Measurements from ENCODE around the gene RAP1GAP2.

The RAP1GAP2 gene

DNA sequence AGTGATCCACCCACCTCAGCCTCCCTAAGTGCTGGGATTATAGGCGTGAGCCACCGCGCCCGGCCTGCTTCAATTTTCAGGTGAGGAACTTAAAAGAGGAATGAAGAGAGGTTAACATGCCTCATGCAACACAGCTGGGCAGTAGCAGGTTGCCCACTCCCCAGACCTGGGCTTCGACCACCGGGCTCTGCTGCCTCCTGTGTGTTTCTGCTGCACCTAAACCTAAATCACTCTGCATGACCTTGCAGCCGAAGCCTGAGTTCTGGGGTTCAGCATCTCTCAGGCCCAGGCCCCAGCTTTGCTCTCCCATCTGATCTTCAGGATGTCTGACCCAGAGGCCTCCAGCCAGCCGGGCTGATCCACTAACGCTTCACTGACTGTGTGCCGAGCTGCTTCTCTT is 154.6 kb downstream of the RAP1GAP2 start:
- no peak for DNase-seq

DNA sequence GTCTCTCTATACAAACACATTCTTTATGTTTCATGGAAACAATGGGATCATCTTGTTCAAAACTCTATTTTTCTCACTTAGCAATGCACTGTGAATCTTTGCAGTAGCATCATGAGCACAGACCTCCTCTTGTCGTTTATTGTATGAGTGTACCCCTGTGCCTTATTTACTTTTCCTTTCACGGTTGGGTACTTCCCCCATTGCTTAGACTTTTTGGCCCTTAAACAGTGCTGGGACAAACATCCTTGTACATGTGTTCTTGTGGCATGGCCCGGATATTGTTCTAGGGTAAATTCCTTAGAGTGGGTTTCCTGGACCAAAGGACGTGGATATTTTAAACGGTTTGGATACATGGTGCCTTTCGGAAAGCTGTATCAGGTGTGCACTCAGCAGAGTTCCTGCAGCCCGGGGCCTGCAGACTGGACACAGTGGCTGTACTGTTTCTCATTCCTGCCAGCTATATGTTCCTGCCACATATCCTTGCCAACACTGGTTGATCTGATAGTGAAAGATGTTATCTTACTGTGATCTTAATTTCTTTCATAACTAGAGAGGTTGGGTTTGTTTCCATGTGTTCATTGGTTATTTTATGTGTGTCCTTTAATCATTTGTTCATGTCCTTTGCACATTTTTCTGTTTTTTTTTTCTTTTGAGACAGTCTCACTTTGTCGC is 156.1 kb downstream of the RAP1GAP2 start:
- DNase-seq = no peak

DNA sequence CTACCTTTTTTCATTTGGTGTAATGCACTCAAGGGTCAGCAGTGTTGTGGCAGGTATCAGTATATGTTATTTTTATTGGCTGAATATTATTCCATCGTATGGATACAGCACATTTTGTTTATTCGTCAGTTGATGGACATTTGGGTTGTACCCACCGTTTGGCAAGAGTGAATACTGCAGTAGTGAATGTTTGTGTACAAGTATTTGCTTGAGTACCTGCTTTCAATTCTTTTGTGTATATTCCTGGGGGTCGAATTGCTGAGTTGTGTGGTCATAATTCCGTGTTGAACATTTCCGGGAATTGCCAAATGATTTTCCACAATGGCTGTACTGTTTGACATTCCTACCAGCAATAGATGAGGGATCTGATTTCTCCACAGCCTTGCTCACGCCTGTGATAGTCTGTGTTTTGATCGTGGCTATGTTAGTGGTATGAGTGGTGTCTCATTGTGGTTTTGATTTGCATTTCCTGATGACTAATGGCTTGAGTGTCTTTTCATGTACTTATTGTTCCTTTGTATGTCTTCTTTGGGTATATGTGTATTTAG is 158.7 kb downstream of the RAP1GAP2 start:
- DNase-seq = peak; percentile 24

DNA sequence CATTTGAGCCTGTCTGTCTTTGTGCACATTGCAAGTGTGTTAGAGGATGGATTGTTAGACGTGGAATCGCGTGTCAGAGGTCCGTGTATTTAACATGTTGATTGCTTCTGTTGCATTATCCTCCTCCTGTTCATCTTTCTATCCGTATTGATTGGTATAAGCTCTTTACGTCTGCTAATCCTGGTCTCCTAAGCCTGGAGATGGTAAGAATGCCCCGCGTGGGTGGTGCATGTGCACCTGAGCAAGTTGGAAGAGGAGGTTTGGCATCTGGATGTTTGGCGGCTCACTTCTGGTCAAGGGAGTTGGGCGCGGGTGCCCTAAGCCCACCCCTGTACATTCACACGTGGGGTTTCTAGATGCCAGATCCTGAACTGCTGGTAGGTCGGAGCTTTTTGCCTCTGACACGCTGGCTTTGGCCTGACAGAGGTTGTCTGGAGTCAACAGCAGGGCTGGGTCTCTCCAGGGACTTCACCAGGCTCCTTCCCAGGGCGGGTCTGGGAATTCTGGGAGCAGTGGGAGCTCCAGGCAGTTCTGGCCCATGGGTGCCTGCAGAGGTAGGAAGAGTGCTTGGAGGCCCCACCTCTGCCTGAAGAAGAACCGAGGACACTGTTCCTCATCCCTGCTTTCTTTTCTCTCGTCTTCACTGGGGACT is 159.8 kb downstream of the RAP1GAP2 start:
- no peak for DNase-seq

DNA sequence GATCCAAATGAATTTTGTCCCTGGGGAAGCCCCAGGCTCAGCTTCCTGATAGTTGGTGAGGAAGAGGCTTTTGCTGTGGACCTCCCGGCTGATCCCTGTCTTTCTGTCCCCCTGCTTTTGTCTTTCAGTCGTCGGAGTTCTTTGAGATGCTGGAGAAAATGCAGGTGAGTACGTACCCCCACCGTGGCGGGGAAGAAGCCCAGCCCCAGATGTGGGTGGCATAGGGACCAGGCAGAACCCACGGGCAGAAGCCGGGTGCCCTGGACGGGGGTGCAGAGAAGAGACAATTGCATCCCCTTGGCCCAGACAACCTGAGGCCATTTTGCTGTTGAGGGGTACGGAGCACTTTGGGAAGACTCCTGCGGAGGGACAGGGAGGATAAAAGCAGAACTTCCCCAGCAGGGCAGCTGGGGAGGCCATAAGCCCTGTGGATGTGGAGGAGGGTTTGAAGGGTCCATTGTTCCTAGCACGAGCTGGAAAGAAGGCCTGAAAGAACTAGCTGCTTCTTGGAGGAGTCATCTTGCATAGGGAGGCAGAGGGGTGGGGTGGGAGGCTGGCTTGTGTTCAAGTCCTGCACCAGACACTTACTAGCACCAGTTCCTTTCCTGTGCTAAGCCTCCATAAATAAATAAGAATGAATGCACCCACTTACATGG is 161.5 kb downstream of the RAP1GAP2 start:
- DNase-seq = no peak

DNA sequence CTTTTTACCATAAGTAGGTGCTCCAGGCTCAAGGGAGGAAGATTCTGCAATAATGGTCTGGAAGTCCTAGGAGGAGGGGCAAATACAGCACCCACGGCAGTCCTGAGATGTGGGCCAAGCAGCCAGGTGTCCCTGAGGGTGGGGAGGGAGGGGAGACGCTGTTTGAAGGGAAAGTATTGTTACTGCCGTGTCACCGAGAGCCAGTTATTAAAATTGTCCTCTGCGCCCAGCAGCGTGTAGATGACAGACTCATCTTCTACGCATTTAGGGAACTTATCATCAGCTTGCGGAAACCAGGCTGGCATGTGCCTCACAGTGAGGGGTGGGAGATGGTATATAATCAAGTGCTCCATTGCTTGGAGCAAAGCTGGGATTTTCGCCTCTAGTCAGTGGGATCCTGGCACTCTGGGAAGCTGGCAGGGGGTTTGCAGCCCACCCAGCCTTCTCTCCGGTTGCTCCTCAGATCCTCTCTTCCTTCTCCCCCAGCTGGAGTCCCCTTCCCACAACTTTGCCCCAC is 162.5 kb downstream of the RAP1GAP2 start:
- DNase-seq = no peak

DNA sequence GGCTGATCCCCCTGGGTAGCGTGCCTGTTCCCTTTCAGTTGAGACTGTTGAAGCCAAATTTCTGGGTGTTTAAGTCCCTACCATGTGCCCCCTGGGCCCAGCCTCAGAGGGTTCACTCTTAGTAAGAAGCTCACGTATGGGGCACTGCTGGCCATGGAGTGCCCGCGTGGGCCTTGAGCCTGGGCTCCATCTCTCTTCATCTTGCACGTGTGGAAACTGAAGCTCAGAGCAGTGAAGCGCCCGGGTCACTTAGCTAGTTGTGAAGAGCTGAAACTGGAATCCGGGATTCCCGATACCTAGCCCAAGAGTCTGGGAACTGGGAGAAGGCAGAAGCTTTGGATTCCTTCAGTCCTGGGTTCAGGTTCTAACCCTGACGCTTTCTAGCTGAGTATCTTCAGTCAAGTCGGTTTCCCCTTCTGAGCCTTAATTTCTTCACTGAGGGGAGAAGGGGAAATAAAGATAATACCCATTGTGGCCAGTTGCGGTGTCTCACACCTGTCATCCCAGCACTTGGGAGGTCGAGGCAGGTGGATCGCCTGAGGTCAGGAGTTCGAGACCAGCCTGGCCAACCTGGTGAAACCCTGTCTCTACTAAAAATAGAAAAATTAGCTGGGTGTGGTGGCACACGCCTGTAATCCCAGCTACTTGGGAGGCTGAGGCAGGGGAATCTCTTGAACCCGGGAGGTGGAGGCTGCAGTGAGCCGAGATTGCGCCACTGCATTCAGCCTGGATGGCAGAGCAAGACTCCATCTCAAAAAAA is 163.3 kb downstream of the RAP1GAP2 start:
- DNase-seq = no peak

DNA sequence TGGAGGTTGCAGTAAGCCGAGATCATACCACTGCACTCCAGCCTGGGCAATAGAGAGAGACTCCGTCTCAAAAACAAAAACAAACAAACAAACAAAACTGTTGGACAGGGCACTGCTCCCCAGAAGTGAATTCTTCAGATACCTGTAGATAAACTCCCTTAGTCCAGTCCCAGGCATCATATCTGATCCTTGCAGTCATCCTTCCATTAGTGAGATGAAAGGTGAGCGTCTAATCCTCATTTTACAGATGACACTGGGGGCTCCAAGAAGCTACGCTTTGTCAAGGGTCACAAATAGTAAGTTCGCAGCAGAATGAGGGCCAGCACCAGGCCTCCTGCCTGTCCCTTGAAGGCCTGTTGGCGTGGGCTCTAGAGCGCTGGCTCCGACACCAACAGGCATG is 165.2 kb downstream of the RAP1GAP2 start:
- DNase-seq = no peak

DNA sequence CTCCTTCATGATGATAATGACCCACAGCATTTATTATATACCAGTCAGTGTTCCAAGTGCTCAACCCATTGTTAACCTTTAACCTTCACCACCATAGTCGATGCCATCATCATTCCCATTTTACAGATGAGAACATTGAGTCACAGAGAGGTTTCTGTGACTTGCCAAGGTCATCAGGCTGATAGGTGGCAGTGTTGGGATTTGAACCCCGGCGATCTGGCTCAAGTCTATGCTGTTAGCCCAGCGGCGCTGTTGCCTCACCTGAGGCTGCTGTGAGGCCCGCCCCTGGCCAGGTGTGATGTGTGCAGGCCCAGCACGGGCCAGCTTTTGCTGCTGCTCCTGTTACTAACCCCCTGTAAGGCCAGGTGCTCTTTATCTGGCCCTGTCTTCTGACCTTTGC is 166.0 kb downstream of the RAP1GAP2 start:
- DNase-seq = no peak

DNA sequence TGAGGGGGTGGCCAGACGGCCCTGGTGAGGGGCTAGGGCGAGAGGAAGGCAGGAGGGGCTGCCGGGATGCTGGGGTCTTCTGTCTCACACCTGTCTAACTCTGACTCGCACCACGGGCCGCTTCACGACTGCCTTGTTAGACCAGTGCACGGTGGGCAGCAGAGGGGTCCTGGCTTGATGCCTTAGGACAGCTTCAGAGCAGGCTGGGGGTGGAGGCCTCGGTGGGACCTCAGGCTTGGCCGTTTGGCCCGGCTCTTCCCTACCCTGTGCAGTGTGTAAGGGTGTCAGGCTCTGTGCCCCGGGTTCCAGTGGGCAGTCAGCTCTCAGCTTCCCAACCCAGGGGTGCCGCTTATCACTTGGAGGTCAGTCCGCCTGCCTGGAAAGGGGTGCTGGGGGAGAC is 166.5 kb downstream of the RAP1GAP2 start:
- no peak for DNase-seq

DNA sequence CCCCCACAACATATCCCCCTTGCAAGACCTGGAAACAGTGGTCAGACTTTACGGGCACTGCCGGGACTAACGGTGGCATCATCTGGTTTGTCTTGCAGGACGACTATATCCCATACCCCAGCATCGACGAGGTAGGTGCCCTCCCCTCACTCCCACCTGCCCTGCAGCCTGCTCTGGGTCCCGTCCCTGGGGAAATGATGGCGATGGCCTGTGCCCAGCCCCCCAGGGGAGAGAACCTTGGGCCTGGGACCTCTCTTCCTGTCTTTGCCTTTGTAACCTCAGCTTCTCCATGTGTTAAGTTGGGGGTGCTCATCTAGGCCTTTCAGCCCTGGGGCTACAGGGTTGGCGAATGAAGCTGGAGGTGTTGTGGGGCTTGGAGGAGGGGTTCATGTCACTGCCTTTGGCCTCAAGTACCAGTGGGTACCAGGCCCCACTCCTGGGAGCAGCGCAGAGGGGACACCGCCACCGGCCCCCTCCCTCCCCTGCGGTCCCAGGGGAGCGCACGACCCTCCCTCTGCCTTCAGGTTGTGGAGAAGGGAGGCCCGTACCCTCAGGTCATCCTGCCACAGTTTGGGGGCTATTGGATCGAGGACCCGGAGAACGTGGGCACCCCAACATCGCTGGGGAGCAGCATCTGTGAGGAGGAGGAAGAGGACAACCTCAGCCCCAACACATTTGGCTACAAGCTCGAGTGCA is 167.2 kb downstream of the RAP1GAP2 start:
- no peak for DNase-seq

DNA sequence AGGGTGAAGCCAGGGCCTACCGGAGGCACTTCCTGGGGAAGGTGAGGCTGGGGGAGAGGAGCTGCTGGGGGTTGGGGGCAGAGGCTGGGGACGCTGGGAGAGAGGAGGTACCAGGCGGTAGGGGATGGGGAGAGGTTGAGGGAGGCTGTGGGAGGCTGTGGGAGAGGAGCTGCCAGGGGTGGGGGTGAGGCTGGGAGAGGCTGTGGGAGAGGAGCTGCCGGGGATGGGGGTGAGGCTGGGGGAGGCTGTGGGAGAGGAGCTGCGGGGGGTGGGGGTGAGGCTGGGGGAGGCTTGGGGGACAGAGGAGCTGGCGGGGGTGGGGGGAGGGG is 167.8 kb downstream of the RAP1GAP2 start:
- no peak for DNase-seq

DNA sequence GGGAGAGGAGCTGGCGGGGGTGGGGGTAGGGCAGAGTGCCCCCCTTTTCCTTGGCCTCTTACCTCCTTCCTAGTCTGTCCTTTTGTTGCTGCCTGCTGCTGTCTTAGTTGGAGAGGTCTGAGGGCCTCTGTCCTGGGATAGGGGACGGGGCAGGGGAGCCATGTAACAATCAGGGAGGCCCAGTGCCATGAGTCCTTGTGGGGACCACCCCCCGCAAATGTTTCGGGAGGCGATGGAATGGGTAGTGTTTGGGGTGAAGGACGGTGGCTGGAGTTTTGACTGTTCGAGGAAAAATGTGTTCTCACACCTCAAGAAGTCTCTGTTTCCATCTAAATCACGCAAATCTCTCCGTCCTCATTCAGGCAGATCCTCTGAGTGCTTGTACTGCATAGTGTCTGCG is 168.1 kb downstream of the RAP1GAP2 start:
- no peak for DNase-seq

DNA sequence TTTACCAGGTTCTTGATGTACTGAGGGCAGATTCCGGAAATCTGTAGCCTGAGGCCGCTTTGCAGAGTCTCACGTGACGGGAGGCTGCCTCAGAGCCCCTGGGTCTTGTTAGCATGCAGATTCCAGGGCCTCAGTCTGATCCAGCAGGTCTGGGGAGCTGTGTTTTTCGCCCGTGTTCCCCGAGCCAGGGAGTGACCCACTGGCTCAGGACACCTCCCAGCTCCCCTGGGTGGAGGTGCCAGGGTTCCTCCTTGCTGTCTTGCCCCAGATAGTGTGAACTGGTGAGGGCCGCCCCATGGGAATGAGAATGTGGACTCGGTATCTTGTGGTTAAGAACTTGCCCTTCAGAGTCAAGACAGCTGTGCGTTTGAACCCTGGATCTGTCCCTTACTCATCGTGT is 168.6 kb downstream of the RAP1GAP2 start:
- no peak for DNase-seq

DNA sequence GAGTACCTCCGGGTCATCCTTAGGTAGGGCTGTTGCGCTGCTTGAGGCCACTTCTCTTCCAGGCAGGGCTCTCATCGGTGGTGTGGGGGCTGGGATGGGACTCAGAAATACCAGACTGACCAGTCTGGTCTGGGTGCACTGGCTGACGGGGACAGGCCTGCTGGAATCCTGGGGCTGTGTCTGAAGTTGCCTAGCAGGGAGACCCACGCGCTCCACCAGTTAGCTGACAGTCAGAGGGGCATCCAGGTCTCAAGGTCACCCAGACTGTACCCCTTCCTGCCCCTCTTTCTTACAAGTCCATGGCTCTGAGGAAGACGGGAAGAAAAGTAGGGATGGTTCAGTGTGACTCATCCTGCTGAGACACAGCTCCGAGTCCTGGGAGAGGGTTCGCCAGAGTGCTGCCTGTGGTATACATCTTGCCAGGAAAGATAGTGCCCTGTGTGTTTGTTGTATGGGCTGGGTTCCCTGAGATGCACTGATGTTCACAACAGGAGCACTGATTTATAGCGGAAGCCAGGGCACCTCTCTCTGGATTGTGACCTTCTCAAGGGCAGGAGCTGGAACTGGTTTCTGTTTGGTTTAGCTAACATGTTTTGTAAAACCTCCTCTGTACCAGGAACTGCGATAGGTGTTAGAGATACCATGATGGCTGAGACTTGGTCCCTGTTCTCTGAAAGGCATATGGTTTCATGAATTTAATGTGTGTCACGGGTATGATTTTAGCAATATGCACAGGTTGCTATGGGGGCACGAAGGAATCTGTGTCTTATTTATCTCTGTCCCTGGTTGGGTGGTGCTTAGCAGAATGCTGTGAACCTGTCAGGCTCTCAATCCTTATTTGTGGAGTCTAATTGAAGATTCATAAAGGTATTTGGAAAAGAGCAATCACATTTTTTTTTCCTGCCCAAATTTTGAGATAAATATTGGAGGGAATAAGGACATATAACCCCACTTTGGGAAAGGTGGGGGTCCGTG is 169.7 kb downstream of the RAP1GAP2 start:
- no peak for DNase-seq

DNA sequence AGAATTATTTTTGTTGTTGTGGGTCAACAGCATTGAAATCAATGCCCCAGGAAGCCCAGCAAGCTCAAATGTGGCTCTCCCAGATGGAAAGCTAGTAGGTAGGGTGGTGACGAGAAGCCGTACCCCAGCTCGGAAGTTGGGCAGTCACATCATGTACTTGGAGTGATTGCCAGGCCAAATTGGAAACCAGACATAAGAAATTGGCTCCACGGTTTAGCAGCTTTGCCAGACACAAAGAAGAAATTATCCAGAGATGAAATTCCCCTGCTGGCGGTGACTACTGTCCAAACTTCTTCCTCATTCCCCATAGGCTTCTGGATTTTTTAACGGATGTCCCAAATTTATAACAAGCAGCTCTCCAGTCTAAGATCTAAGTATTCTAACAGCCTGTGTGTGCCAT is 171.3 kb downstream of the RAP1GAP2 start:
- DNase-seq = no peak

DNA sequence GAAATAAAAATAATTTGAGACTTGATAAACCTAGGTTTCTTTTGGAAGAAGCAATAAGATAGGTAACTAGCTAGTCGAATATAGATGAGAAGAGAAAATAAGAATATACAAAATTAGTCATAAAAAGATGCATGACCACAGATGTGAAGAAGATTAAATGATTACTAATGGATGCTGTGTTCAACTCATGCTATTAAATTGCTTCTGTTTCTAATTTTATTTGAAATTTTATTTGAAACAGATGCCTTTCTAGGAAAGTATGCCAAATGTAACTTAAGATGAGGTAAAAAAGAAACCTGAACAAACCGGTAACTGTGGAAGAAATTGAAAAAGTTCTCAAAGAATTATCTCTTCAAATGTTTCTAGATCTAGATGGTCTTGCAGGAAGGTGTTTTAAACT is 175.6 kb downstream of the RAP1GAP2 start:
- no peak for DNase-seq

DNA sequence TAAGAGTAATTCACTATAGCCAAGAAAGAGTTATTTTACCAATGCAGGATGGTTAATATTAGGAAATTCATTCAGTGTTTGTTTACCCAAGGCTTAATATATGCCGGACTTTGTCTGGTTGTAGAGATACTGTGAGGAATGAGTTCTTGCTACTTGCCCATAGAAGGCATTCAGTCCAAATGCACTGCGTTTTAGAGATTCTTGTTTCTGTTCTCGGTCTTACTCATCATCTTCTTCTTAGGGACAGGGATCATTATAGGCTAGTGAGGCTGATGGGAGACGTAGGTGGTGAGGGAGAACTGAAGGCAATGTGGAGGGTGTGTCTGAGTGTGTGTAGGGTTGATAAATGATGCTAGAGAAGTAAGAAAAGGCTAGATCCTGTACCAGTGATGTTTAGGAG is 176.5 kb downstream of the RAP1GAP2 start:
- no peak for DNase-seq

DNA sequence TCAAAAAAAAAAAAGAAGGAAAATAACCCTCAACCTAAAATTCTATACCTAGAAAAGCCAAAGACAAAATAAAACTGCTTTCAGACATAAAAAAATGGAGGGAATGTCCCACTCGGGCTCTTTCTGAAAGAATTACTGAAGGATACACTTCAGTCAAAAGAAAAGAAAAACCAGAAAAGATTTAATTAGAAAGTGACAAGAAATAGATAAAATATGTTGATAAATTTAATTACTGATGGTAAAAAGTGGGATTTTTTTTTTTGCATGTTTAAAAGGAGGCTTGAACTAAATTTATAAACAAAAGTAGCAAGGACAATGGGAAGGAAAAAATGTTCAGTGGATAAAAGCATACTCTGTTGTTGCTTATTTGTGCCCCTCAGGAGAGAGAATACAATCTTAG is 178.1 kb downstream of the RAP1GAP2 start:
- no peak for DNase-seq

DNA sequence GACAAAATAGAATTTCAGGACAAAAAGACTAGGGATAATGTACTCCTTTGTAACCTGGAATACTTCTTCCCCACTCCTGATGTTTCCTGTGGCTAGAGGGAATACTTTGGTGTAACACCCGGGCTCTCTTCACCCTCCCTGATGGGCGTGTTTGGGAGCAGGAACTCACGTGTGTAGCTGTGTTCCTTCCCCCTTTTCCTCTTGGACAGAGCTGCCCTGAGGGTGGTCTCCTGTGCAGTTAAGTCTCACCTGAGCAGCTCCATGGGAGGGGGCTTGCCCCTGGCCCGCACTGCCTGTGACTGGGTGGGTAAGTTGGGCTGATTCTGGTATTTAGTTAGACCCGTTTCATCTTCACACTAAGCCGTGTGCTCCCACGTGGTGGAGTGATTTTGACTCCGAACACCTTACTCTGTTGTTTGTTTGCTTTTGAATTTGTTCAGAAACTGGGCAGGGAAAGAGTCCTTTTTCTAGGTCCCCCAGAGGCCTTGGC is 179.3 kb downstream of the RAP1GAP2 start:
- no peak for DNase-seq

DNA sequence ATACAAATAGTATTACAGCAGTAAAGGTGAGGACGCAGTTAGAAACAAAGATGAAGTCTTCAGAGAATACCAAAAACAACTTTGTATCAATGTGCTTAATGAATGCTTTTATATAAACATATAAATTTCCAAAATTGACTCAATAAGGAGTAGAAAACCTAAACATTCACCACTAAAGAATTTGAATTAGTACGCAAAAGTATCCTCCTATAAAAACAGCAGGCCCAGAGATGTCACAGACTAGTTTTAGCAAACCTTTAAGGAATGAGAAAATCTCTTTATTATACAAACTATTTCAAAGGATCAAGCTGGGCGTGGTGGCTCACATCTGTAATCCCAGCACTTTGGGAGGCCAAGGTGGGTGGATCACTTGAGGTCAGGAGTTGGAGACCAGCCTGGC is 180.9 kb downstream of the RAP1GAP2 start:
- no peak for DNase-seq

Data from CD4-positive, alpha-beta T cell treated with Interleukin-21 for 1 hour (primary cell).